H9 (cell line): ENCODE data around the gene OSBPL2. TPM values are rescaled to one million over a fixed set of nuclear protein-coding genes. Genes with fewer than 3 reads are reported as not detected.

Experiments used
- DNase-seq: peaks from one replicate; pipeline ENCODE4 v3.0.0-alpha.2; 2017
- H2AFZ ChIP-seq: one replicate; pipeline ENCODE4 v1.6.1; 2013; ENCODE audit warnings: mild to moderate bottlenecking, low read length, control low read depth, moderate library complexity
- H2AK5ac ChIP-seq: 2 replicates; pipeline ENCODE4 v1.6.1; 2013; ENCODE audit warnings: low read length, control low read depth, mixed read lengths; ENCODE audit not compliant: insufficient read length
- H2BK120ac ChIP-seq: one replicate; pipeline ENCODE4 v1.6.1; 2013; ENCODE audit warnings: low read depth, mild to moderate bottlenecking, low read length, control low read depth, inconsistent platforms; ENCODE audit not compliant: poor library complexity, severe bottlenecking
- H2BK12ac ChIP-seq: 2 replicates; pipeline ENCODE4 v1.6.1; 2013; ENCODE audit warnings: low read length, control low read depth, mixed read lengths, low read depth; ENCODE audit not compliant: insufficient read length
- H2BK15ac ChIP-seq: 2 replicates; pipeline ENCODE4 v1.6.1; 2013; ENCODE audit warnings: low read depth, low read length, control low read depth
- H2BK20ac ChIP-seq: one replicate; pipeline ENCODE4 v1.6.1; 2013; ENCODE audit warnings: low read depth, mild to moderate bottlenecking, low read length, control low read depth, inconsistent platforms; ENCODE audit not compliant: poor library complexity, severe bottlenecking
- H2BK5ac ChIP-seq: 2 replicates; pipeline ENCODE4 v1.6.1; 2013; ENCODE audit warnings: low read length, control low read depth, mixed read lengths; ENCODE audit not compliant: insufficient read length
- H3K14ac ChIP-seq: 2 replicates; pipeline ENCODE4 v1.6.1; 2013; ENCODE audit warnings: low read length, control low read depth; ENCODE audit not compliant: insufficient read depth
- H3K18ac ChIP-seq: 2 replicates; pipeline ENCODE4 v1.6.1; 2013; ENCODE audit warnings: low read depth, mild to moderate bottlenecking, mixed read lengths, low read length, control low read depth; ENCODE audit not compliant: insufficient read length
- H3K23ac ChIP-seq: 2 replicates; pipeline ENCODE4 v1.6.1; 2013; ENCODE audit warnings: low read length, control low read depth, mixed read lengths, low read depth; ENCODE audit not compliant: insufficient read length
- H3K23me2 ChIP-seq: 2 replicates; pipeline ENCODE4 v1.6.1; 2013; ENCODE audit warnings: low read depth, mild to moderate bottlenecking, mixed read lengths, low read length, control low read depth; ENCODE audit not compliant: insufficient read length, poor library complexity, severe bottlenecking
- H3K27ac ChIP-seq: 2 replicates; pipeline ENCODE4 v1.5.1; 2013; ENCODE audit warnings: low read length, control low read depth, mixed read lengths, low read depth; ENCODE audit not compliant: insufficient read length
- H3K27me3 ChIP-seq: 2 replicates; pipeline ENCODE4 v1.6.1; 2013; ENCODE audit warnings: low read length, control low read depth, inconsistent platforms; ENCODE audit not compliant: insufficient read depth
- H3K4ac ChIP-seq: 2 replicates; pipeline ENCODE4 v1.6.1; 2013; ENCODE audit warnings: low read depth, mild to moderate bottlenecking, control low read depth, inconsistent platforms, low read length, moderate library complexity
- H3K4me1 ChIP-seq: 2 replicates; pipeline ENCODE4 v1.6.1; 2013; ENCODE audit warnings: low read length, control low read depth, inconsistent platforms; ENCODE audit not compliant: insufficient read depth
- H3K4me2 ChIP-seq: 2 replicates; pipeline ENCODE4 v1.6.1; 2013; ENCODE audit warnings: low read length, control low read depth, mixed read lengths; ENCODE audit not compliant: insufficient read length, insufficient read depth
- H3K56ac ChIP-seq: 2 replicates; pipeline ENCODE4 v1.6.1; 2013; ENCODE audit warnings: low read depth, mild to moderate bottlenecking, mixed read lengths, low read length, control low read depth; ENCODE audit not compliant: insufficient read length
- H3K79me1 ChIP-seq: 2 replicates; pipeline ENCODE4 v1.6.1; 2013; ENCODE audit warnings: low read depth, mild to moderate bottlenecking, moderate library complexity, low read length, control low read depth, inconsistent platforms; ENCODE audit not compliant: insufficient read depth, poor library complexity, severe bottlenecking
- H3K79me2 ChIP-seq: 2 replicates; pipeline ENCODE4 v1.6.1; 2013; ENCODE audit warnings: low read length, control low read depth, inconsistent platforms; ENCODE audit not compliant: insufficient read depth
- H3K9ac ChIP-seq: 2 replicates; pipeline ENCODE4 v1.6.1; 2013; ENCODE audit warnings: low read length, control low read depth, mixed read lengths; ENCODE audit not compliant: insufficient read length; ENCODE audit errors: extremely low read depth
- H3K9me3 ChIP-seq: one replicate; pipeline ENCODE4 v1.6.1; 2013; ENCODE audit warnings: low read depth, low read length, inconsistent platforms; ENCODE audit not compliant: control insufficient read depth
- H3T11ph ChIP-seq: one replicate; pipeline ENCODE4 v1.6.1; 2013; ENCODE audit warnings: mild to moderate bottlenecking, low read length, control low read depth, inconsistent platforms
- H4K20me1 ChIP-seq: one replicate; pipeline ENCODE4 v1.6.1; 2013; ENCODE audit not compliant: control insufficient read depth, insufficient read length, insufficient read depth
- H4K5ac ChIP-seq: 2 replicates; pipeline ENCODE4 v1.6.1; 2013; ENCODE audit warnings: low read depth, mild to moderate bottlenecking, mixed read lengths, low read length, control low read depth; ENCODE audit not compliant: insufficient read length
- H4K8ac ChIP-seq: replicated peaks from 2 replicates; pipeline ENCODE4 v1.6.1; 2013; ENCODE audit warnings: low read length, control low read depth, mixed read lengths, low read depth; ENCODE audit not compliant: insufficient read length
- H4K91ac ChIP-seq: 2 replicates; pipeline ENCODE4 v1.6.1; 2013; ENCODE audit warnings: low read depth, mild to moderate bottlenecking, moderate library complexity, mixed read lengths, low read length, control low read depth; ENCODE audit not compliant: insufficient read length
- H3K27ac Mint-ChIP-seq, 3 experiments: 2 replicates in 2 of 3; 3 replicates in 1 of 3; pipeline ENCODE4 v1.8.0; 2020 to 2021; ENCODE audit warnings: mixed read lengths in 3 of 3, mild to moderate bottlenecking in 1 of 3, moderate library complexity in 1 of 3
- H3K27me3 Mint-ChIP-seq: 2 replicates; pipeline ENCODE4 v1.8.0; 2021; ENCODE audit warnings: low read depth, mild to moderate bottlenecking, moderate library complexity, mixed read lengths
- H3K36me3 Mint-ChIP-seq, 3 experiments: 2 replicates in 2 of 3; 3 replicates in 1 of 3; pipeline ENCODE4 v1.8.0; 2020 to 2021; ENCODE audit warnings: low read depth in 3 of 3, mixed read lengths in 3 of 3; ENCODE audit not compliant: insufficient read depth in 1 of 3
- H3K4me1 Mint-ChIP-seq, 2 experiments: 2 replicates each; pipeline ENCODE4 v1.8.0; 2020; ENCODE audit warnings: mixed read lengths in 2 of 2
- H3K4me3 Mint-ChIP-seq, 2 experiments: 2 replicates in 1 of 2; 3 replicates in 1 of 2; pipeline ENCODE4 v1.8.0; 2020 to 2021; ENCODE audit warnings: mild to moderate bottlenecking in 2 of 2, mixed read lengths in 2 of 2, moderate library complexity in 1 of 2
- H3K9me3 Mint-ChIP-seq, 2 experiments: 2 replicates in 1 of 2; 3 replicates in 1 of 2; pipeline ENCODE4 v1.8.0; 2020; ENCODE audit warnings: mild to moderate bottlenecking in 2 of 2, mixed read lengths in 2 of 2, moderate library complexity in 1 of 2
- WGBS: extraction: QIAGEN DNeasy Blood & Tissue Kit; methylation state at CpG from one replicate; pipeline ENCODE4 v1.1.7; 2013; ENCODE audit warnings: missing lambda C conversion rate, low lambda C conversion rate, mixed read lengths; ENCODE audit not compliant: insufficient read length; ENCODE audit errors: extremely low coverage; 5-methylcytosine and 5-hydroxymethylcytosine counted together
- total RNA-seq: library from RNA; stranded (reverse); gene quantifications from 2 replicates; pipeline ENCODE4 v1.2.1, GENCODE V29; 2021
- TF ChIP-seq, protein P1 (sequence below): fragments of 200-600 bp; sonication (generic); conservative IDR thresholded peaks from 3 replicates; pipeline ENCODE4 v1.8.0; 2021; ENCODE audit warnings: antibody characterized with exemption, mild to moderate bottlenecking

Gene OSBPL2
- total RNA-seq, 1 experiment from 2014 or later = 47.3 TPM

DNA sequence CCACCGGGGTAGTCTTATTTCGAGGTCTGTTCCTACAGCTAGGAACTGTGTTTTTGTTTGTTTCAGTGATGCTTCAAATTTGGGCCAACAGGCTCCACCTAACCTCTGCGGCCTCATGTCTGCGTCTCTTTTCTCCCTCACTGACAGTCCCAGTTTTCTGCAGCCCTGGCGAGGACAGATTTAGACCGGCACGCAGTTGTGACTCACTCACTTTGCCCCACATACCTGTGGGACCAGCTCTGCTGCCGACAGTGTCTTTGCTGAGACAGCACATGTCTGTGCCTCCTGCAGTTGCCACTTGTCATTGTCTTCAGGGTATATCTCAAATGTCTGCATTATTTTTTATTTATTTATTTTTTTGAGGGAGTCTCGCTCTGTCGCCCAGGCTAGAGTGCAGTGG, 29.2 kb downstream of the OSBPL2 start:
- Histone ChIP-seq H2AK5ac (no peak overlapping the region), H3K4me1 (no peaks in the 10 kb centered on the region)
- TF ChIP-seq, protein P1, sequence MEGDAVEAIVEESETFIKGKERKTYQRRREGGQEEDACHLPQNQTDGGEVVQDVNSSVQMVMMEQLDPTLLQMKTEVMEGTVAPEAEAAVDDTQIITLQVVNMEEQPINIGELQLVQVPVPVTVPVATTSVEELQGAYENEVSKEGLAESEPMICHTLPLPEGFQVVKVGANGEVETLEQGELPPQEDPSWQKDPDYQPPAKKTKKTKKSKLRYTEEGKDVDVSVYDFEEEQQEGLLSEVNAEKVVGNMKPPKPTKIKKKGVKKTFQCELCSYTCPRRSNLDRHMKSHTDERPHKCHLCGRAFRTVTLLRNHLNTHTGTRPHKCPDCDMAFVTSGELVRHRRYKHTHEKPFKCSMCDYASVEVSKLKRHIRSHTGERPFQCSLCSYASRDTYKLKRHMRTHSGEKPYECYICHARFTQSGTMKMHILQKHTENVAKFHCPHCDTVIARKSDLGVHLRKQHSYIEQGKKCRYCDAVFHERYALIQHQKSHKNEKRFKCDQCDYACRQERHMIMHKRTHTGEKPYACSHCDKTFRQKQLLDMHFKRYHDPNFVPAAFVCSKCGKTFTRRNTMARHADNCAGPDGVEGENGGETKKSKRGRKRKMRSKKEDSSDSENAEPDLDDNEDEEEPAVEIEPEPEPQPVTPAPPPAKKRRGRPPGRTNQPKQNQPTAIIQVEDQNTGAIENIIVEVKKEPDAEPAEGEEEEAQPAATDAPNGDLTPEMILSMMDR = no peak

More for the DNA sequence above, 29.2 kb downstream of the OSBPL2 start:
- H3K9ac ChIP-seq = no peak overlapping the region
- no peak overlapping the region for H3K23ac ChIP-seq
- no peaks in the 10 kb centered on the region for H3K79me1 ChIP-seq
- H3K23me2 ChIP-seq = no peaks in the 10 kb centered on the region
- no peaks in the 10 kb centered on the region for H3K27me3 ChIP-seq
- H3K56ac ChIP-seq = no peak overlapping the region
- H4K8ac ChIP-seq = no peak overlapping the region
- no peak overlapping the region for H4K91ac ChIP-seq
- H2AFZ ChIP-seq = no peak overlapping the region
- H3K14ac ChIP-seq = no peak overlapping the region
- peaks cover 1% of the 10 kb centered on the region for H4K20me1 ChIP-seq
- no peaks in the 10 kb centered on the region for H3K9me3 ChIP-seq
- H3K4me2 ChIP-seq = no peak overlapping the region
- no peaks in the 10 kb centered on the region; the same call in 1 of the 2 replicates for H3K27me3 Mint-ChIP-seq
- H3K18ac ChIP-seq = no peak overlapping the region
- no peak overlapping the region for H3K4me3 Mint-ChIP-seq
- no peak overlapping the region for H4K5ac ChIP-seq
- peaks cover 6 to 9% of the 10 kb centered on the region in 2 experiments; a peak in 4 of 5 replicates for H3K9me3 Mint-ChIP-seq
- no peak overlapping the region for H2BK15ac ChIP-seq
- H3K27ac Mint-ChIP-seq = no peak overlapping the region; a peak in 1 of 7 replicates
- peaks cover 37 to 50% (median 48%) of the 10 kb centered on the region in 3 experiments for H3K36me3 Mint-ChIP-seq
- no peaks in the 10 kb centered on the region for H3K4me1 Mint-ChIP-seq
- no peak overlapping the region for H3K4ac ChIP-seq
- H3K79me2 ChIP-seq = no peaks in the 10 kb centered on the region
- H2BK12ac ChIP-seq = no peak overlapping the region
- no peak overlapping the region for H2BK5ac ChIP-seq
- no peak overlapping the region for H2BK120ac ChIP-seq
- no peak overlapping the region for H3T11ph ChIP-seq
- no peak overlapping the region for H3K27ac ChIP-seq
- no peak overlapping the region for H2BK20ac ChIP-seq
- no peak for DNase-seq
- no CpG with 5 or more reads among the region's 10 CpGs for WGBS
